ENCODE measurements around the gene NOL4L.

DNA sequence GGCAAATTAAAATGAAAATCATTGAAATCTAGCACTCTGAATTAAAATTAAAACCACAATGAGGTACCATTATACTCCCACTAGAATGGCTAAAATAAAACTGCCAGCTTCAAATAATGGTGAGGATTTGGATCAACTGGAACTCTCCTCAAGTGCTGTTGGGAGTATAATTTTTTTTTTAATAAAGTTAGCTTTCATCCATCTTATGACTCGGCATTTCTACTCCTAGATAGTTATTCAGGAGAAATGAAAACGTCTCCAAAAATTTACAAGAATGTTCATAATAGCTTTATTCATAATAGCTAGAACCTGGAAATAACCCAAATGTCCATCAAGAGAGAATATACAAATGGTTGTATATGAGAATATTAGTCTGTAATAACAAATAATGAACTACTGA is 163.8 kb downstream of the NOL4L start:
- TF ChIP-seq CTCF (IDR thresholded peaks at IDR 0.05) (no peak), POLR2A (IDR thresholded peaks at IDR 0.05) (no peak), EP300 (IDR thresholded peaks at IDR 0.05) (no peak)
